B cell (primary cell): ENCODE data around the gene MRPL20. TPM values are rescaled to one million over a fixed set of nuclear protein-coding genes. Genes with fewer than 3 reads are reported as not detected.

Experiments used
- ATAC-seq: fragments of 200-7000 bp; cut with Tn5 transposase; one replicate; pipeline ENCODE4 v1.10.0; 2021; ENCODE audit warnings: low read depth, mild to moderate bottlenecking, moderate number of reproducible peaks, moderate library complexity
- CTCF ChIA-PET: fragments of 350-600 bp; sonication (Branson Sonifier 250); formaldehyde crosslinking; loops from one replicate; lab custom pipeline; 2021; ENCODE audit warnings: antibody characterized with exemption, inconsistent platforms; lab: Charles Lee
- POLR2A ChIA-PET: fragments of 350-600 bp; sonication (Branson Sonifier 250); formaldehyde crosslinking; loops from one replicate; lab custom pipeline; 2021; ENCODE audit warnings: antibody characterized with exemption; lab: Charles Lee
- DNase-seq: peaks from one replicate; pipeline ENCODE4 v3.0.0; 2013
- H2AFZ ChIP-seq: 2 replicates; pipeline ENCODE4 v1.6.1; 2012; ENCODE audit warnings: mild to moderate bottlenecking, low read depth, low read length; ENCODE audit not compliant: insufficient read depth, poor library complexity, severe bottlenecking
- H3K27ac ChIP-seq, 2 donors: 1 replicate in 1 of 2; 2 replicates in 1 of 2; pipeline ENCODE4 v1.5.1; 2012 to 2013; ENCODE audit warnings: low read length in 2 of 2, mild to moderate bottlenecking in 2 of 2, moderate library complexity in 1 of 2
- H3K27me3 ChIP-seq, 4 experiments: fragments of 200-600 bp in 1 of 4; sonication (generic) in 1 of 4; replicated peaks in 1 of 4; 1 replicate in 2 of 4; 2 replicates in 2 of 4; pipeline versions ENCODE4 v1.6.1 to v1.7.0; 2013 to 2016; ENCODE audit warnings: low read length in 3 of 4, mild to moderate bottlenecking in 2 of 4, mixed read lengths in 1 of 4, moderate library complexity in 1 of 4; ENCODE audit not compliant: insufficient read depth in 4 of 4, control insufficient read depth in 3 of 4; ENCODE audit errors: control extremely low read depth in 1 of 4
- H3K36me3 ChIP-seq, 2 experiments: replicated peaks in 1 of 2; 1 replicate in 1 of 2; 2 replicates in 1 of 2; pipeline versions ENCODE4 v1.6.1 to v1.7.1; 2013; ENCODE audit warnings: low read length in 1 of 2; ENCODE audit not compliant: insufficient read depth in 2 of 2, control insufficient read depth in 1 of 2; ENCODE audit errors: control extremely low read depth in 1 of 2, extremely low read depth in 1 of 2
- H3K4me1 ChIP-seq, 2 donors: fragments of 200-600 bp in 1 of 2; sonication (generic) in 1 of 2; 1 replicate in 1 of 2; 2 replicates in 1 of 2; pipeline versions ENCODE4 v1.5.1 to v1.6.1; 2013 to 2017; ENCODE audit warnings: low read length in 2 of 2; ENCODE audit not compliant: control insufficient read depth in 2 of 2, insufficient read depth in 2 of 2
- H3K4me2 ChIP-seq: replicated peaks from 2 replicates; pipeline ENCODE3; 2012; ENCODE audit warnings: mild to moderate bottlenecking, low read depth, low read length; ENCODE audit not compliant: poor library complexity, severe bottlenecking
- H3K4me3 ChIP-seq, 5 experiments: fragments of 200-600 bp in 1 of 5; sonication (generic) in 1 of 5; 1 replicate in 3 of 5; 2 replicates in 2 of 5; pipeline versions ENCODE4 v1.5.1 to v1.7.0; 2011 to 2016; ENCODE audit warnings: low read length in 4 of 5, mild to moderate bottlenecking in 4 of 5, low read depth in 2 of 5, control low read depth in 1 of 5, moderate library complexity in 1 of 5; ENCODE audit not compliant: insufficient read depth in 1 of 5; ENCODE audit errors: control extremely low read depth in 1 of 5, extremely low read depth in 1 of 5
- H3K79me2 ChIP-seq: fragments of 200-600 bp; sonication (generic); one replicate; pipeline ENCODE4 v1.6.0; 2016; ENCODE audit warnings: low read length; ENCODE audit not compliant: control insufficient read depth, insufficient read depth
- H3K9ac ChIP-seq: fragments of 200-600 bp; sonication (generic); 2 replicates; pipeline ENCODE4 v1.6.1; 2017; ENCODE audit warnings: mild to moderate bottlenecking, low read length, moderate library complexity
- H3K9me3 ChIP-seq, 3 donors: one replicate each; pipeline versions ENCODE4 v1.6.1 to v1.7.1; 2013; ENCODE audit warnings: low read length in 2 of 3; ENCODE audit not compliant: control insufficient read depth in 2 of 3, insufficient read depth in 1 of 3; ENCODE audit errors: control extremely low read depth in 1 of 3
- H4K20me1 ChIP-seq: 2 replicates; pipeline ENCODE4 v1.6.0; 2012; ENCODE audit warnings: mild to moderate bottlenecking, low read length; ENCODE audit not compliant: insufficient read depth, control insufficient read depth, poor library complexity, severe bottlenecking
- H3K27ac Mint-ChIP-seq: one replicate; pipeline ENCODE4 v1.8.0; 2021; ENCODE audit warnings: mixed read lengths
- H3K27me3 Mint-ChIP-seq: one replicate; pipeline ENCODE4 v1.8.0; 2021; ENCODE audit warnings: mixed read lengths
- H3K4me1 Mint-ChIP-seq: one replicate; pipeline ENCODE4 v1.8.0; 2021; ENCODE audit warnings: mixed read lengths
- H3K4me3 Mint-ChIP-seq: one replicate; pipeline ENCODE4 v1.8.0; 2021; ENCODE audit warnings: mixed read lengths
- H3K9me3 Mint-ChIP-seq: one replicate; pipeline ENCODE4 v1.8.0; 2022; ENCODE audit warnings: mixed read lengths; ENCODE audit not compliant: insufficient read depth
- CTCF ChIP-seq: fragments of 200-600 bp; IDR thresholded peaks from one replicate; pipeline ENCODE4 v1.8.0; 2022; ENCODE audit warnings: antibody characterized with exemption, mild to moderate bottlenecking
- EZH2 ChIP-seq: IDR thresholded peaks from 2 replicates; pipeline ENCODE4 v1.6.1; 2012; ENCODE audit warnings: borderline replicate concordance, low read depth, mild to moderate bottlenecking, moderate library complexity, low read length; ENCODE audit not compliant: insufficient read depth, poor library complexity, severe bottlenecking
- WGBS: methylation state at CpG from one replicate; pipeline ENCODE4 v1.1.5; 2013; ENCODE audit warnings: missing lambda C conversion rate; ENCODE audit not compliant: insufficient coverage; 5-methylcytosine and 5-hydroxymethylcytosine counted together
- intact Hi-C: fragments of 100-400 bp; cut with micrococcal nuclease; formaldehyde crosslinking; loops from one replicate; pipeline ENCODE4 v1.10.0; 2022
- polyA plus RNA-seq: library from polyadenylated mRNA; depleted of rRNA; stranded (reverse); fragments of >200 nt; gene quantifications from 2 replicates; pipeline ENCODE4 v1.2.3, GENCODE V29; 2012
- total RNA-seq, 2 donors: library from RNA; stranded (reverse); fragments of 120-200 nt in 1 of 2; gene quantifications; 1 replicate in 1 of 2; 2 replicates in 1 of 2; pipeline versions ENCODE4 v1.2.3 to v1.2.4, GENCODE V29; 2013 to 2022

MRPL20 gene
- total and polyA plus RNA-seq, 2 donors (not counting 1 experiment from before 2014, with no cell fraction given): 55.9 to 119 TPM

GRCh38 chr1:1357871-1358432 is 49.1 kb downstream of the MRPL20 start:
- H3K36me3 ChIP-seq: no peaks in the 10 kb centered on the region
- ATAC-seq (no peak), DNase-seq (no peak)
- TF ChIP-seq CTCF (no peak), EZH2 (no peak)
- peaks cover 26 to 30% of the 10 kb centered on the region in 2 donors for H3K4me1 ChIP-seq
- WGBS: 19% methylated on average over 17 of the region's 18 CpGs
- H3K27me3 Mint-ChIP-seq: peaks cover 28% of the 10 kb centered on the region
- peak overlapping the region; percentile 35 for H3K4me2 ChIP-seq
- H3K27ac ChIP-seq: no peak overlapping the region
- H3K79me2 ChIP-seq: no peaks in the 10 kb centered on the region
- H3K27me3 ChIP-seq: peaks cover 0 to 62% (median 21%) of the 10 kb centered on the region in 4 experiments
- H3K9me3 ChIP-seq: peaks cover 0 to 13% (median 0%) of the 10 kb centered on the region in 3 donors
- CTCF ChIA-PET: interaction anchor here (0.9 kb wide), 1 partner anchor 14 kb away, joined by 3 read pairs; no protein-coding TSS in a partner anchor
- no peak overlapping the region for H2AFZ ChIP-seq
- no peak overlapping the region for H3K4me3 Mint-ChIP-seq
- H3K4me3 ChIP-seq: no peak overlapping the region
- H3K27ac Mint-ChIP-seq: no peak overlapping the region
- intact Hi-C loops: no loop called here
- H4K20me1 ChIP-seq: no peaks in the 10 kb centered on the region
- POLR2A ChIA-PET: no interaction called here
- H3K9me3 Mint-ChIP-seq: no peaks in the 10 kb centered on the region
- peaks cover 15% of the 10 kb centered on the region for H3K4me1 Mint-ChIP-seq
- no peak overlapping the region for H3K9ac ChIP-seq

- POLR2A ChIA-PET: interaction anchor here (0.6 kb wide), 1 partner anchor 699 kb away, joined by 3 read pairs; no protein-coding TSS in a partner anchor
- TF ChIP-seq EZH2: no peak
- no peak for TF ChIP-seq CTCF
- peaks cover 23% of the 10 kb centered on the region for H3K4me1 Mint-ChIP-seq
Observed at GRCh38 chr1:1356796-1357401, 50.2 kb downstream of the MRPL20 start.

More at GRCh38 chr1:1356796-1357401, 50.2 kb downstream of the MRPL20 start:
- Mint-ChIP-seq H3K4me3 (no peak overlapping the region), H3K27ac (no peak overlapping the region), H3K27me3 (peaks cover 31% of the 10 kb centered on the region), H3K9me3 (no peaks in the 10 kb centered on the region)
- Histone ChIP-seq H3K4me3 (no peak overlapping the region), H3K9ac (no peak overlapping the region), H3K27ac (no peak overlapping the region), H3K9me3 (peaks cover 0 to 13% (median 0%) of the 10 kb centered on the region in 3 donors), H2AFZ (no peak overlapping the region), H3K4me2 (no peak overlapping the region), H3K36me3 (no peaks in the 10 kb centered on the region), H3K27me3 (peaks cover 0 to 71% (median 23%) of the 10 kb centered on the region in 4 experiments), H4K20me1 (peaks cover 4% of the 10 kb centered on the region), H3K4me1 (peaks cover 36 to 39% of the 10 kb centered on the region in 2 donors), H3K79me2 (no peaks in the 10 kb centered on the region)
- 71% methylated on average over 23 of the region's 26 CpGs for WGBS
- CTCF ChIA-PET: interaction anchor here (0.9 kb wide), 1 partner anchor 15 kb away, joined by 3 read pairs; no protein-coding TSS in a partner anchor
- intact Hi-C loops: no loop called here
- DNase-seq: no peak
- ATAC-seq: no peak
